Motor neuron (in vitro differentiated cells): ENCODE data around the gene TANGO2. TPM values are rescaled to one million over a fixed set of nuclear protein-coding genes. Genes with fewer than 3 reads are reported as not detected.

Source experiments
- ATAC-seq, 8 experiments: fragments of 200-7000 bp; cut with Tn5 transposase; replicated peaks in 6 of 8; 2 replicates each; pipeline ENCODE4 v1.8.0; 2021; ENCODE audit warnings: mild to moderate bottlenecking in 8 of 8, moderate library complexity in 8 of 8
- H3K27ac ChIP-seq, 2 donors: fragments of 250-450 bp; sonication (Bioruptor Pico); 2 replicates each; pipeline ENCODE4 v1.9.0; 2021; ENCODE audit warnings: antibody characterized with exemption in 2 of 2, mild to moderate bottlenecking in 2 of 2, moderate library complexity in 1 of 2
- H3K4me1 ChIP-seq, 2 donors: fragments of 250-450 bp; sonication (Bioruptor Pico); replicated peaks in 1 of 2; 2 replicates each; pipeline ENCODE4 v1.6.1; 2021; ENCODE audit warnings: antibody characterized with exemption in 2 of 2, mild to moderate bottlenecking in 2 of 2, moderate library complexity in 1 of 2
- H3K4me3 ChIP-seq, 5 donors: fragments of 250-450 bp; sonication (Bioruptor Pico); 2 replicates each; pipeline ENCODE4 v1.9.0; 2021; ENCODE audit warnings: antibody characterized with exemption in 5 of 5, mild to moderate bottlenecking in 5 of 5, moderate library complexity in 4 of 5
- WGBS, 10 experiments: fragments of 450-650 bp; shearing (Covaris generic); methylation state at CpG; one replicate each; pipeline ENCODE4 v1.0.0; 2022; 5-methylcytosine and 5-hydroxymethylcytosine counted together
- in situ Hi-C, 9 experiments: fragments of 400-800 bp; cut with MboI; loops; one replicate each; pipeline ENCODE4 v1.15.0; 2021; ENCODE audit warnings: low sequenced_read_pairs in 9 of 9, low pct_unique_long_range_greater_than_20kb in 2 of 9; ENCODE audit not compliant: unreplicated experiment in 9 of 9
- total RNA-seq, 8 experiments: library from RNA; unstranded; fragments of 300-600 nt; gene quantifications; 2 replicates each; pipeline versions ENCODE4 v1.2.3 to v1.2.4, GENCODE V29; 2022

Gene TANGO2
- total RNA-seq, 8 experiments from 2014 or later = 5.4 to 36.3 (median 14.5) TPM

GRCh38 chr22:20054485-20054884, 33.6 kb downstream of the TANGO2 start:
- H3K27ac ChIP-seq = no peak overlapping the region
- H3K4me1 ChIP-seq = peaks cover 0 to 3% of the 10 kb centered on the region in 2 donors
- 94 to 100% methylated on average over 1 to 5 of the region's 6 CpGs; no CpG with 5 or more reads in 8 of the 10 experiments for WGBS, 10 experiments
- in situ Hi-C loops = no loop called here
- no peak overlapping the region for H3K4me3 ChIP-seq
- no peak for ATAC-seq

GRCh38 chr22:20055144-20055543, 34.2 kb downstream of the TANGO2 start:
- ATAC-seq = no peak
- 80 to 100% (median 100%) methylated on average over 1 to 2 of the region's 2 CpGs; no CpG with 5 or more reads in 5 of the 10 experiments for WGBS, 10 experiments
- Histone ChIP-seq H3K4me1 (peaks cover 0 to 3% of the 10 kb centered on the region in 2 donors), H3K4me3 (no peak overlapping the region), H3K27ac (no peak overlapping the region)
- in situ Hi-C loops = no loop called here

- peaks cover 0 to 3% of the 10 kb centered on the region in 2 donors for H3K4me1 ChIP-seq
These were observed 34.7 kb downstream of the TANGO2 start for GRCh38 chr22:20055654-20056053.

GRCh38 chr22:20056161-20056560, 35.3 kb downstream of the TANGO2 start:
- 60 to 80% methylated on average over 1 of the region's 10 CpGs; no CpG with 5 or more reads in 8 of the 10 experiments for WGBS, 10 experiments
- no peak overlapping the region for H3K4me3 ChIP-seq
- no peak for ATAC-seq
- H3K4me1 ChIP-seq = peaks cover 0 to 3% of the 10 kb centered on the region in 2 donors
- H3K27ac ChIP-seq = no peak overlapping the region
- in situ Hi-C loops = no loop called here

More at GRCh38 chr22:20055654-20056053, 34.7 kb downstream of the TANGO2 start:
- 67 to 95% (median 93%) methylated on average over 1 to 9 of the region's 15 CpGs; no CpG with 5 or more reads in 6 of the 10 experiments for WGBS, 10 experiments
- Histone ChIP-seq H3K4me3 (no peak overlapping the region), H3K27ac (peak overlapping the region in 1 of 2 donors; percentile 12)
- in situ Hi-C loops = no loop called here
- ATAC-seq = no peak

GRCh38 chr22:20056696-20057386, 35.9 kb downstream of the TANGO2 start:
- H3K4me3 ChIP-seq = no peak overlapping the region
- WGBS, 10 experiments = 60 to 100% (median 88%) methylated on average over 1 to 6 of the region's 16 CpGs; no CpG with 5 or more reads in 6 of the 10 experiments
- in situ Hi-C loops = no loop called here
- peaks cover 0 to 3% of the 10 kb centered on the region in 2 donors for H3K4me1 ChIP-seq
- no peak overlapping the region for H3K27ac ChIP-seq
- ATAC-seq = no peak

- in situ Hi-C loops = no loop called here
- Histone ChIP-seq H3K4me3 (no peak overlapping the region), H3K4me1 (peaks cover 0 to 3% of the 10 kb centered on the region in 2 donors), H3K27ac (peak overlapping the region in 1 of 2 donors; percentile 23)
- no peak for ATAC-seq
- 74 to 100% (median 92%) methylated on average over 2 to 5 of the region's 13 CpGs; no CpG with 5 or more reads in 1 of the 10 experiments for WGBS, 10 experiments
These were observed 36.8 kb downstream of the TANGO2 start for GRCh38 chr22:20057596-20058268.

- no peak overlapping the region for H3K4me3 ChIP-seq
- peaks cover 0 to 3% of the 10 kb centered on the region in 2 donors for H3K4me1 ChIP-seq
- no peak overlapping the region for H3K27ac ChIP-seq
- ATAC-seq = no peak
- in situ Hi-C loops = no loop called here
- WGBS, 10 experiments = 79 to 93% (median 90%) methylated on average over 1 to 8 of the region's 10 CpGs
These were observed 38.3 kb downstream of the TANGO2 start for GRCh38 chr22:20058989-20059770.

GRCh38 chr22:20060700-20061480, 40.0 kb downstream of the TANGO2 start:
- Histone ChIP-seq H3K4me3 (no peak overlapping the region), H3K4me1 (peaks cover 0 to 3% of the 10 kb centered on the region in 2 donors), H3K27ac (no peak overlapping the region)
- in situ Hi-C loops = no loop called here
- ATAC-seq = no peak
- WGBS, 10 experiments = 51 to 100% (median 90%) methylated on average over 1 to 5 of the region's 10 CpGs; no CpG with 5 or more reads in 1 of the 10 experiments

- H3K27ac ChIP-seq = peak overlapping the region in 1 of 2 donors; percentile 41
- WGBS, 10 experiments = 86 to 93% (median 90%) methylated on average over 2 to 6 of the region's 11 CpGs; no CpG with 5 or more reads in 7 of the 10 experiments
- H3K4me1 ChIP-seq = peaks cover 0 to 3% of the 10 kb centered on the region in 2 donors
- no peak overlapping the region for H3K4me3 ChIP-seq
- ATAC-seq = peak in 6 of 8 experiments; percentile 32 to 74 (median 71)
- in situ Hi-C loops = no loop called here
These were observed 40.6 kb downstream of the TANGO2 start for GRCh38 chr22:20061481-20061861.

GRCh38 chr22:20062043-20062765, 41.3 kb downstream of the TANGO2 start:
- peak overlapping the region in 1 of 2 donors; percentile 41 for H3K27ac ChIP-seq

GRCh38 chr22:20062766-20063083, 41.8 kb downstream of the TANGO2 start:
- Histone ChIP-seq H3K4me3 (no peak overlapping the region), H3K4me1 (peaks cover 0 to 3% of the 10 kb centered on the region in 2 donors), H3K27ac (peak overlapping the region in 1 of 2 donors; percentile 5)
- peak in 2 of 8 experiments; percentile 73 to 83 for ATAC-seq
- in situ Hi-C loops = no loop called here
- WGBS, 10 experiments = 90 to 100% (median 95%) methylated on average over 1 to 4 of the region's 11 CpGs; no CpG with 5 or more reads in 5 of the 10 experiments

More at GRCh38 chr22:20062043-20062765, 41.3 kb downstream of the TANGO2 start:
- Histone ChIP-seq H3K4me3 (no peak overlapping the region), H3K4me1 (peaks cover 0 to 3% of the 10 kb centered on the region in 2 donors)
- in situ Hi-C loops = no loop called here
- WGBS, 10 experiments = 90 to 100% (median 100%) methylated on average over 1 to 3 of the region's 18 CpGs; no CpG with 5 or more reads in 7 of the 10 experiments
- ATAC-seq = peak in 2 of 8 experiments; percentile 2 to 7
